Fibroblast of the aortic adventitia (primary cell): Measurements from ENCODE around the gene SHH. TPM values are rescaled to one million over a fixed set of nuclear protein-coding genes. Genes with fewer than 3 reads are reported as not detected.

Experiments
- DNase-seq: peaks from one replicate; pipeline ENCODE4 v3.0.0-alpha.2; 2010; ENCODE audit warnings: low read depth
- H3K4me3 ChIP-seq: 2 replicates; pipeline ENCODE4 v1.5.1; 2011; ENCODE audit warnings: low read depth, mild to moderate bottlenecking, control low read depth, low read length, moderate library complexity
- total RNA-seq: library from RNA; depleted of rRNA; stranded (reverse); fragments of >200 nt; gene quantifications from 2 replicates; pipeline ENCODE4 v1.2.3, GENCODE V29; 2012; ENCODE audit warnings: low replicate concordance
- TF ChIP-seq, protein P1 (sequence below): IDR thresholded peaks from 2 replicates; pipeline ENCODE4 v1.5.1; 2011; ENCODE audit warnings: mild to moderate bottlenecking, low read length, control low read depth, inconsistent platforms; ENCODE audit not compliant: insufficient read depth

Gene SHH
- total RNA-seq, 1 donor: 0.36 TPM

DNA sequence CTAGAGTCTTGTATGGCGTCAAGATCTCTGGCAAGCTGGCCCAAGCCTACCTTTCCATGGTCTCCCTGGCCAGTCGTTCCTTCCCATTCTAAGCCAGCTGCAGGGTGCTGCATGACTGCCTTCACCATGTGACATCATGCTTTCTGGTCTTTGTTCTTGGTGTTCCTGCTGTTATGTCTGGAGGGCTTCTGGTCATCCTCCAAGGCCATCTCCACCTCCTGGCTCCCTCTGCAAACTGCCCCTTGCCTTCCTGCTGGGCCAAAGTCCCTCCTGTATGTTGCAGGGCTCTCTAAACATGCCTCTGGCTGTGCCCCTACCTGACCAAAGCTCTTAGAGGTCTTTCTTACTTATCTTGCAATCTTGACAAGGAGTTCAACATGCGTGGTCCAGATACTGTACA, 44.4 kb upstream of the SHH start:
- TF ChIP-seq, protein P1, sequence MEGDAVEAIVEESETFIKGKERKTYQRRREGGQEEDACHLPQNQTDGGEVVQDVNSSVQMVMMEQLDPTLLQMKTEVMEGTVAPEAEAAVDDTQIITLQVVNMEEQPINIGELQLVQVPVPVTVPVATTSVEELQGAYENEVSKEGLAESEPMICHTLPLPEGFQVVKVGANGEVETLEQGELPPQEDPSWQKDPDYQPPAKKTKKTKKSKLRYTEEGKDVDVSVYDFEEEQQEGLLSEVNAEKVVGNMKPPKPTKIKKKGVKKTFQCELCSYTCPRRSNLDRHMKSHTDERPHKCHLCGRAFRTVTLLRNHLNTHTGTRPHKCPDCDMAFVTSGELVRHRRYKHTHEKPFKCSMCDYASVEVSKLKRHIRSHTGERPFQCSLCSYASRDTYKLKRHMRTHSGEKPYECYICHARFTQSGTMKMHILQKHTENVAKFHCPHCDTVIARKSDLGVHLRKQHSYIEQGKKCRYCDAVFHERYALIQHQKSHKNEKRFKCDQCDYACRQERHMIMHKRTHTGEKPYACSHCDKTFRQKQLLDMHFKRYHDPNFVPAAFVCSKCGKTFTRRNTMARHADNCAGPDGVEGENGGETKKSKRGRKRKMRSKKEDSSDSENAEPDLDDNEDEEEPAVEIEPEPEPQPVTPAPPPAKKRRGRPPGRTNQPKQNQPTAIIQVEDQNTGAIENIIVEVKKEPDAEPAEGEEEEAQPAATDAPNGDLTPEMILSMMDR: no peak
- no peak for DNase-seq
- H3K4me3 ChIP-seq: no peak overlapping the region

DNA sequence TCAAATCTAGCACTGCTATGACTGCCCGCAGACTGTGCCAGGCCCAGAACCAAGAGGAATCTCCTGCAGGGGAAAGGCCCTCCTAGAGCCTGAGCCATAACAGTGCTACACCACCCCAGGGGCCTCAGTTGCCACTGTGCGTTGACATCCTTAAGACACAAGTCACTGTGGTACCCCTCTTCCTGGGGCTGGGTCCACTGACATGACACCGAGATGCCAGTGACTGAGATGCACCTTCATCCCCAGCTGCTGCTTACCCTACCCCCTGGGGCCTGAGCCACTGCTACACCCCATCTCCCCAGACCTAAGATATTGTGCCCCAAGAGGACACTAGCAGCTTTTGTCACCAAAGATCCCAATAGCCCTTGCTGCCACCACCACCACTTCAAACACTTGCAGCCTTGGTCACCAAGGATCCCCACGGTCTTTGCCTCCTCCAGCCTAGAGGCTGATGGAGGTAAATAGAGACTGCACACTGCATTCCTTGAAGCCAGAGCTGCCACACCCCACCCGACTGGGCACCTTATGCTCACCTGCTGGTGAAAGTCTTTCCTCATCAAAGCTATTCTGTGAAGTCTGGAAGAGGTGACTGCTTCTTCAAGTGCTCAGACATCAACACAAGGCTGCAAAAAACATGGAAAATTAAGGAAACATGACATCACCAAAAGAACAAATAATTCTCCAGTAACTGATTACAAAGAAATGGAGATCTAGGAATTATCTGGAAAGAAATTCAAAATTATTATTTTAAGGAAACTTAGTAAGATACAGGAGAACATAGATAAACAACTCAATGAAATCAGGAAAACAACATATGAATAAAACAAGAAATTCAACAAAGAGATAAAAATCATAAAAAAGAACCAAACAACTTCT, 40.4 kb upstream of the SHH start:
- DNase-seq: no peak
- TF ChIP-seq, protein P1: no peak
- no peak overlapping the region for H3K4me3 ChIP-seq

DNA sequence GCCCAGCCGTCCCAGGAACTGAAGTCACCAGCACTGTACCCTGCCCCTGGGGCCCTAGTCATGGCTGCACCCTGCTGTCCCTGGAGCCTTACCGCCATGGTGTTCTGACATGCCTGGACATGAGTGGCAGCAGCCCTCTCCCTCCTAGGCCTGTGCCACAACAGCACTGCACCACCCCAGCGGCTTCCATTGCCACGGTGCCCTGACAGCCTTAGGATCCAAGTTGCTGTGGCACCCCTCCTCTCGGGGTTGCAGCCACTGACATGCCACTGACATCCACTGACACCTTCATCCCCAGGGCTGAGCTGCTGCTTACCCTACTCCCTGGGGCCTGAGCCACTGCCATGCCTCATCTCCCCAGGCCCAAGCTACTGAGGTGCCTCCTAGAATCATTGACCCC, 39.6 kb upstream of the SHH start:
- TF ChIP-seq, protein P1: no peak
- no peak for DNase-seq
- no peak overlapping the region for H3K4me3 ChIP-seq

DNA sequence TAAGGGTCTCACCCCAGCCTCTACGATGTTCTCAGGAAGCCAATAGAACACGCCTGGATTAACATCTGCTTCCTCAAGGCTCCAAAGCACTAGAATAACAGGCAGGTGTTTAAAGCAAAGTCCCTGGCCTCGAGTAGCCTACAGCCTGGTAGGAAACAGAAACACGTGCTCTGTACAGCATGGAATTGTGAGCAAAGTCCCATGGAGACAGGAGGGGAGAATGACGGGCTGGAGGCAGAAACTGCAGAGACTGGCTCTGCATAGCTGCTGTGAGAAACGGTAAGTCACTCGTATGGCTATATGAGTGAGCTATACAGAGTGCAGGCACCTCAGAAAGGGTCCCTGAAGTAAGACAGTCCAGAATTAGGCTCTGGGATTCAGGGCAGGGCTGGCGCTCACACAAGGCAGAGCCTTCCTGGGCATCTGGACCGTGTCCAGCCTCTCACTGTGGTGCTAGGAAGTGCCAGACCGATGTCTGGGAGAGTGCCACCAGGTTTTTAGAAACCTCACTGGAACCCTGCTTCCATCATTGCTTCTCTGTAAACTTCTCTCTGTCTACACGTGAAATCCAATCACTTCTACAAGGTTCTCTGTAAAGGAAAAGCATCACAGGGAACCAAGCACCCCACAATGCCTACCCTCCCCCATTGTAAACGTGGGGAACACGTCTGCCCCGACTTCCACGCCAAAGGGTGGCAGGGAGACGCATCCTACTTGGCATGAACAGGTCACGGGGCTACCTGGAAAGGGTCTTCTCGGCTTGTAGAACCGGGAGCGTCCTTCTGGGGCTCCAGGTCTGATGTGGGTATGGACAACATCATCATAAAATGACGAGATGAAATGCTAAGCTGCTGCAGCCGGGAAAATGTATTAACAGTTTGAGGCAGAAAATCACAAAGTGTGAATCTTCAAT, 38.8 kb upstream of the SHH start:
- DNase-seq: no peak
- TF ChIP-seq, protein P1: no peak
- no peak overlapping the region for H3K4me3 ChIP-seq

DNA sequence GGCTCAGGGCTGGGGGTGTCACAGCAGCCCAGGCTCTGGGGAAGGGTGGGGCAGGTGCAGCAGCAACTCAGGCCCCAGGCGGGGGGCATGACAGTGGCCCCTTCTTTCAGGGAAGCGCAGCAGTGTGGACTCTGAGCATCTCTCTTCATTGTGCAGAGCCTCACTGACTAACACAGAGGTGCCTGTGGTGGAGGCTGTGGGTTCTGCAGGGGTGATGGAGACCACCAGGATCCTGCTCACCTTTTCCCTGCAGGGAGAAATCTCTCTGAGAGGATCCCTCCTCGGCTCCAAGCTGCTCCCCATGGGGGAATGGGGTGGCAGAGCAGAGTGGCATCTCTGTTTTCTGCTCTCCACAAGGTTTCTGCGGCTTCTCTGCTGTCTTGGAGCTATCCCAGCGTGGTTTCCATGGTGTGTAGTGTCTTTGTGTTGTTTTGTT, 37.8 kb upstream of the SHH start:
- no peak for DNase-seq
- H3K4me3 ChIP-seq: no peak overlapping the region
- TF ChIP-seq, protein P1: no peak

DNA sequence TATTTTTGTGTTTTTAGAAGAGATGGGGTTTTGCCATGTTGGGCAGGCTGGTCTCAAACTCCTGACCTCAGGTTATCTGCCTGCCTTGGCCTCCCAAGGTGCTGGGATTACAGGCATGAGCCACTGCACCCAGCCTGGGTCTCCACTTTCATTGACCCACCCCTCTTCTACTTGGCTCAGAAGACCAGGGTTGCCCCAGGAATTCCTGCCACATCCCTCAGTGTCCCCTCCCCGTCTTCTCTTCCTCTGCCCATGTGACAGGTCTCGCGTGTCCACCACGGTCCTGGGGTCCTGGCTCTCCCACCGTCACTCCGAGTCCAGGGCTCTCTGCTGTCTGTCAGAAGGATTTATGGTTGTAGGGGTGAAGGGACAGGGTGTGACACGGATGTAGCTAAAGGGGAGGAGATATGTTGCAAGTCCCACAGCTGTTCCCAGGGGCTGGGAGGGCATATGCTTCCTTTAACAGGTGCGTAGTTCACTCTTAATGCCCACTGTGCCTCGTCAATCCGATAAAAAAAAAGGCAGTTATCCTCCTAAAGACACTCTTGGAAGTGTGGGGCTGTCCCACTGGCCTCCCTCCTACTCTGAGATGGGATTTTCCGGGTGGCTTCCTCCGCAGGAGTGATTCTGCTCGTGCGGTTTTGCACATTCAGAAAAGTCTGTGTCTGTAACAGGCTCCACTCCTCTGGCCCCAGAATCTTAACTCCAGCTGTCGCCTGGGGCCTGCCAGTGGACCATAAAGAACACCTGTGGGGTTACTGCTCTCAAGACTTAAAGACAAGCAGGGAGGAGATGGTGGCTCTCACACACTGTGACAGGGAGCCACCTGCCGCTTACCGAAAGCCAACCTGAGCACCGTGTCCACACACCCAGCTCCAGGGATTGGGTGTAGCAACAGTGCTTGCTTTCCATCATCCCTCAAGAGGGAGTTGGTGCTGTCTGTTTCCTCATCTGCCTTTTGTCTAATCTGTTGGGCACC, 36.7 kb upstream of the SHH start:
- H3K4me3 ChIP-seq: no peak overlapping the region
- TF ChIP-seq, protein P1: no peak
- DNase-seq: no peak
